Body of pancreas (tissue), 4 donors: ENCODE measurements around the gene DPYSL4. TPM values are rescaled to one million over a fixed set of nuclear protein-coding genes. Genes with fewer than 3 reads are reported as not detected.

Experiments
- ATAC-seq: fragments of 150-250 bp; one replicate; pipeline ENCODE4 v1.9.1; 2016
- DNase-seq, 4 donors: peaks; one replicate each; pipeline ENCODE4 v3.0.0-alpha.2; 2019
- H3K27ac ChIP-seq, 4 donors: fragments of 200-600 bp; sonication (generic); 1 replicate in 3 of 4; 2 replicates in 1 of 4; pipeline versions ENCODE4 v1.5.1 to v1.6.1; 2016 to 2019; ENCODE audit warnings: mild to moderate bottlenecking in 1 of 4, mixed read lengths in 1 of 4, moderate library complexity in 1 of 4
- H3K27me3 ChIP-seq, 2 donors: fragments of 200-600 bp; sonication (generic); one replicate each; pipeline ENCODE4 v1.6.0; 2016; ENCODE audit warnings: mild to moderate bottlenecking in 1 of 2
- H3K36me3 ChIP-seq, 2 donors: fragments of 200-600 bp; sonication (generic); replicated peaks in 1 of 2; 2 replicates each; pipeline ENCODE4 v1.5.1; 2016; ENCODE audit warnings: low read depth in 2 of 2; ENCODE audit not compliant: insufficient read depth in 1 of 2
- H3K4me1 ChIP-seq: fragments of 200-600 bp; sonication (generic); one replicate; pipeline ENCODE4 v1.6.0; 2016
- H3K4me3 ChIP-seq, 2 donors: fragments of 200-600 bp; sonication (generic); 1 replicate in 1 of 2; 2 replicates in 1 of 2; pipeline ENCODE4 v1.5.1; 2016 to 2019
- H3K9me3 ChIP-seq, 3 donors: fragments of 200-600 bp; sonication (generic); 1 replicate in 2 of 3; 2 replicates in 1 of 3; pipeline ENCODE4 v1.5.1; 2016
- CTCF ChIP-seq, 7 experiments: fragments of 450-650 bp in 4 of 7; fragments of 200-600 bp in 3 of 7; sonication (generic) in 3 of 7; IDR thresholded peaks; one replicate each; pipeline ENCODE4 v1.5.1; 2016 to 2019; ENCODE audit warnings: antibody characterized with exemption in 7 of 7
- POLR2A ChIP-seq, 3 donors: fragments of 450-650 bp; IDR thresholded peaks; one replicate each; pipeline ENCODE4 v1.6.1; 2016; ENCODE audit warnings: antibody characterized with exemption in 3 of 3, mild to moderate bottlenecking in 2 of 3
- WGBS, 2 donors: methylation state at CpG; one replicate each; pipeline ENCODE4 v1.1.5; 2017; 5-methylcytosine and 5-hydroxymethylcytosine counted together
- intact Hi-C: fragments of 100-400 bp; cut with DNase I; formaldehyde crosslinking; loops from one replicate; pipeline ENCODE4 v1.15.1; 2023
- total RNA-seq, 2 donors: library from RNA; depleted of rRNA; stranded (reverse); fragments of >200 nt; gene quantifications; one replicate each; pipeline ENCODE4 v1.1.0, GENCODE V29; 2016

The DPYSL4 gene
- total RNA-seq, 2 donors from 2014 or later, result 0.52 TPM; not detected in 1

GRCh38 chr10:132228616-132229015, 41.9 kb downstream of the DPYSL4 start:
- no peaks in the 10 kb centered on the region for H3K27me3 ChIP-seq
- H3K27ac ChIP-seq, result no peak overlapping the region
- TF ChIP-seq CTCF (IDR thresholded peaks at IDR 0.05) (no peak), POLR2A (IDR thresholded peaks at IDR 0.05) (no peak)
- DNase-seq (no peak), ATAC-seq (no peak)
- H3K4me1 ChIP-seq, result no peaks in the 10 kb centered on the region
- WGBS, 2 donors, result 93 to 94% methylated on average over 14 of the region's 14 CpGs
- H3K36me3 ChIP-seq, result no peaks in the 10 kb centered on the region
- no peaks in the 10 kb centered on the region for H3K9me3 ChIP-seq
- intact Hi-C loops, result loop anchor here (5.0 to 10.0 kb wide), 2 partner anchors 124 to 236 kb away; no protein-coding TSS in a partner anchor
- no peak overlapping the region for H3K4me3 ChIP-seq

GRCh38 chr10:132229096-132229495, 42.3 kb downstream of the DPYSL4 start:
- ATAC-seq (no peak), DNase-seq (no peak)
- H3K4me3 ChIP-seq, result no peak overlapping the region
- intact Hi-C loops, result loop anchor here (5.0 to 10.0 kb wide), 2 partner anchors 123 to 236 kb away; no protein-coding TSS in a partner anchor
- TF ChIP-seq POLR2A (IDR thresholded peaks at IDR 0.05), result no peak
- TF ChIP-seq CTCF (IDR thresholded peaks at IDR 0.05), result no peak
- no peaks in the 10 kb centered on the region for H3K4me1 ChIP-seq
- no peak overlapping the region for H3K27ac ChIP-seq
- no peaks in the 10 kb centered on the region for H3K36me3 ChIP-seq
- no peaks in the 10 kb centered on the region for H3K9me3 ChIP-seq
- H3K27me3 ChIP-seq, result no peaks in the 10 kb centered on the region
- 62 to 76% methylated on average over 2 to 6 of the region's 6 CpGs for WGBS, 2 donors

GRCh38 chr10:132229834-132230556, 43.2 kb downstream of the DPYSL4 start:
- intact Hi-C loops, result loop anchor here (5.0 to 10.0 kb wide), 2 partner anchors 122 to 235 kb away; no protein-coding TSS in a partner anchor
- DNase-seq (peak in 2 of 4 donors; percentile 13 to 23), ATAC-seq (no peak)
- H3K9me3 ChIP-seq, result no peaks in the 10 kb centered on the region
- H3K27ac ChIP-seq, result no peak overlapping the region
- H3K27me3 ChIP-seq, result no peaks in the 10 kb centered on the region
- H3K4me1 ChIP-seq, result no peaks in the 10 kb centered on the region
- H3K4me3 ChIP-seq, result no peak overlapping the region
- WGBS, 2 donors, result 63 to 83% methylated on average over 15 to 26 of the region's 36 CpGs
- TF ChIP-seq CTCF (IDR thresholded peaks at IDR 0.05) (no peak), POLR2A (IDR thresholded peaks at IDR 0.05) (no peak)
- no peaks in the 10 kb centered on the region for H3K36me3 ChIP-seq

GRCh38 chr10:132230557-132231210, 43.9 kb downstream of the DPYSL4 start:
- no peak for ATAC-seq
- intact Hi-C loops, result no loop called here
- no peak overlapping the region for H3K4me3 ChIP-seq
- no peak for TF ChIP-seq CTCF (IDR thresholded peaks at IDR 0.05)
- no peak for TF ChIP-seq POLR2A (IDR thresholded peaks at IDR 0.05)
- WGBS, 2 donors, result 65 to 85% methylated on average over 10 to 20 of the region's 21 CpGs
- no peaks in the 10 kb centered on the region for H3K9me3 ChIP-seq
- H3K27ac ChIP-seq, result no peak overlapping the region
- no peaks in the 10 kb centered on the region for H3K36me3 ChIP-seq
- no peaks in the 10 kb centered on the region for H3K27me3 ChIP-seq
- no peaks in the 10 kb centered on the region for H3K4me1 ChIP-seq
- DNase-seq, result no peak
